LNCaP clone FGC (cell line): ENCODE results near the gene DNM1L.

Source experiments
- DNase-seq: peaks from one replicate; pipeline ENCODE4 v3.0.0-alpha.2; 2011; ENCODE audit warnings: low read depth
- H3K4me3 ChIP-seq: 2 replicates; pipeline ENCODE4 v1.5.1; 2011; ENCODE audit warnings: mild to moderate bottlenecking, low read depth, low read length, control low read depth
- TF ChIP-seq, protein P1 (sequence below): IDR thresholded peaks from 2 replicates; pipeline ENCODE4 v1.5.1; 2012; ENCODE audit warnings: mild to moderate bottlenecking; ENCODE audit not compliant: control insufficient read depth, insufficient read depth; ENCODE audit errors: extremely low read depth

Gene DNM1L

DNA sequence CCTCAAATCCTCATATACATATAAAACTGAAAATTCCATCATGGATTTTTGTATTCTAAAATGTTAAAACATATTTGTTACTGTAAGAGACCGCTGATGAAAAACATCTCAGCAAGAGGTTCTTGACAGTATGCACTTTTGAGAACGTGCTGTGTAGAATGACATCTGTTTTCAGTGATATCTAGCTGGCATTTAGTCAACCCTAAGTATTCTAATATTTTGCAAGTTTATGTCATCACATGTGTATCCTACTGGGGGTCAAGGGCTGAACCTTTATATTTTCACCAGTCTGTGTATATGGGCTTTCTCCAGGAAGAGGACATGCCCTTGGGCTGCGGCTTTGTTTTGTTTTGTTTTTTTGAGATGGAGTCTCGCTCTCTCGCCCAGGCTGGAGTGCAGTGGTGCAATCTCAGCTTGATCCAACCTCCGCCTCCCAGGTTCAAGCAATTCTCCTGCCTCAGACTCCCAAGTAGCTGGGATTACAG lies 98.6 kb downstream of the DNM1L start:
- TF ChIP-seq, protein P1, sequence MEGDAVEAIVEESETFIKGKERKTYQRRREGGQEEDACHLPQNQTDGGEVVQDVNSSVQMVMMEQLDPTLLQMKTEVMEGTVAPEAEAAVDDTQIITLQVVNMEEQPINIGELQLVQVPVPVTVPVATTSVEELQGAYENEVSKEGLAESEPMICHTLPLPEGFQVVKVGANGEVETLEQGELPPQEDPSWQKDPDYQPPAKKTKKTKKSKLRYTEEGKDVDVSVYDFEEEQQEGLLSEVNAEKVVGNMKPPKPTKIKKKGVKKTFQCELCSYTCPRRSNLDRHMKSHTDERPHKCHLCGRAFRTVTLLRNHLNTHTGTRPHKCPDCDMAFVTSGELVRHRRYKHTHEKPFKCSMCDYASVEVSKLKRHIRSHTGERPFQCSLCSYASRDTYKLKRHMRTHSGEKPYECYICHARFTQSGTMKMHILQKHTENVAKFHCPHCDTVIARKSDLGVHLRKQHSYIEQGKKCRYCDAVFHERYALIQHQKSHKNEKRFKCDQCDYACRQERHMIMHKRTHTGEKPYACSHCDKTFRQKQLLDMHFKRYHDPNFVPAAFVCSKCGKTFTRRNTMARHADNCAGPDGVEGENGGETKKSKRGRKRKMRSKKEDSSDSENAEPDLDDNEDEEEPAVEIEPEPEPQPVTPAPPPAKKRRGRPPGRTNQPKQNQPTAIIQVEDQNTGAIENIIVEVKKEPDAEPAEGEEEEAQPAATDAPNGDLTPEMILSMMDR = no peak
- no peak for DNase-seq
- H3K4me3 ChIP-seq = no peak overlapping the region

DNA sequence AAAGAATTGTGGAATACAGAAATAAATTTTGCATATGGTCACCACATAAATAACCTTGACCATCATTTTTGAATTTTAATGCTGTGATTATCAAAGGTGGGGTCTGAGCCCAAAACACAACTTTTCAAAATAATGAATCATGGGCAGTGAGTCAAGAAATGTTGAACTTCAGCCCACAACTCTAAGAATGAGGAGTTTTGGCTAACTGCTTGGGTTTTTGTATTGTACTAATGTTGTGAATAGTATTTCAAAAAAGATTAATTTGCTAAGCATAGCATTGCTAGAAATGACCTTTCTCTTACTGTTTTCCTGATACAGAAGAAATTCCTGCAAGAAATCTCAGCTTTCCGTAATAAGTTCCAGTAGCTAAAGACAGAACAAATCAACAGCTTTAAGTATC lies 101.0 kb downstream of the DNM1L start:
- DNase-seq = no peak
- H3K4me3 ChIP-seq = no peak overlapping the region
- TF ChIP-seq, protein P1 = no peak

DNA sequence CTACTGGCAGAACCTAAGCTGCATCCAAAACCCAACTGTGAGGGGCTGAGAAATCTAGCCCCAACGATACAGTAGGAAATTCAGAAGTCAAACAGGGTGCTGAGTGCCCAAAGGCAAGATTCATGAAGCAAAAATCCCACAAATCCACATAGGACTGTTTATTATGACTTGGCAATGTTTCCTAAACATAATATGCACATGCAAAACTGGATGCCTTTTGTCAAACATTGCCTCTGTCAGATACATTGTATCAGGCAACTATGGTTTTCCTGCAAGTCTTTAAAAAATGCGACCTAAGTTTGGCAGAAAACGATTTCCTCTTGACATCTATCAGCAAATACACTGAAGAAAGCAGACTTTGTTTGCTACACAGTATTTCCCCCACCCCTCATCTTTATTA lies 103.9 kb downstream of the DNM1L start:
- DNase-seq = no peak
- TF ChIP-seq, protein P1 = no peak
- no peak overlapping the region for H3K4me3 ChIP-seq

DNA sequence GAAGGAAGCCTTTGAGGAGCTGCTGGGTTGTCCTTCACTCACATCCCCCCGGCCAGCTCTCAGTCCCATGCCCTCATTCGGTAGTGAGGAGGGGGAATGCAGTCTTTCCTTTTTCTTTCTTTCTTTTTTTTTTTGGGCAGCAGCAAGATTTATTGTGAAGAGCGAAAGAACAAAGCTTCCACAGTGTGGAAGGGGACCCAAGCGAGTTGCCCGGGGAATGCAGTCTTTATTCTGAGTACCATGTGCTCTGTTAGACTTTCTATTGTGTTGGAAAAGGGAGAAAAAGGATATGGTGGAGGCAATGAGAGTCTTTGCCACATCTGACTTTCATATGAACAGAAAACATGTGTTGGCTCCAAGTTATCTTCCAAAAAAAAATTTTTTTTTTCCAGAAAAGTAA lies 106.5 kb downstream of the DNM1L start:
- no peak overlapping the region for H3K4me3 ChIP-seq
- DNase-seq = no peak
- TF ChIP-seq, protein P1 = no peak

DNA sequence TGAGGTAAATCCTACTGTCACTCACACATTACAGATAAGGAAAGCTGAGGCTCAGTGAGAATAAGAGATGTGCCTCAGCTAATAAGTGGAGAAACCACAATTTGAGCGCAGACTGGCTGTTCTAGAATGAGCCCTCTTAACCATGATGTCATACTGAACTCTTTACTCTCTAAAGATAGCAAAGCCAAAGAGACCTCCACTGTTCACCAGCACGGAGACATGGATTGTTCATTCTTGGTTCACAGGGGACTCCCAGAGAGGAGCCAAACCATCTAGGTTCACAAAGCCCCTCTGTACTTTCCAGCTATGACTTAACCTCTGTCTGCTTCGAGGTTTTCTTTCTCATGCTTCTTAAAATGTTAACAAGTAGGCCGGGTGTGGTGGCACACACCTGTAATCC lies 109.3 kb downstream of the DNM1L start:
- H3K4me3 ChIP-seq = no peak overlapping the region

DNA sequence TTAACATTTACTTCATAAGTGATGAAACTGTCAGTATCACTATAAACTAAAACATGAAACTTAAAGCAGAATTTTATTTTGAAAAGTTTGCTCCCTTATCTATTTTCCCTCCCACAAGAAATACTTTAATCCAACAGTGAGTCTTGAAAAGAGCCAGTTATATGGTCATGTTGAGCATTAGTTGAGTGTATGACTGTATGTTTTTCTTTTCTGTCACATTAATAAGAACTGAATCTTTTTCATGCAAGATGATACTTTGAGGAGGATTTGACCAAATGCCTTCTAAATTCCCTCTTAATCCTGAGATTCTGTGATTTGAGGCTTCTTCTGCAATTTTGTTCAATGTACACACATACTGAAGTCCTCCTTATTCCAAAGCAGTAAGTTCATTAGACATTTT lies 110.3 kb downstream of the DNM1L start:
- TF ChIP-seq, protein P1 = no peak
- H3K4me3 ChIP-seq = no peak overlapping the region
- no peak for DNase-seq

More for the DNA sequence above, 109.3 kb downstream of the DNM1L start:
- DNase-seq = no peak
- TF ChIP-seq, protein P1 = no peak

DNA sequence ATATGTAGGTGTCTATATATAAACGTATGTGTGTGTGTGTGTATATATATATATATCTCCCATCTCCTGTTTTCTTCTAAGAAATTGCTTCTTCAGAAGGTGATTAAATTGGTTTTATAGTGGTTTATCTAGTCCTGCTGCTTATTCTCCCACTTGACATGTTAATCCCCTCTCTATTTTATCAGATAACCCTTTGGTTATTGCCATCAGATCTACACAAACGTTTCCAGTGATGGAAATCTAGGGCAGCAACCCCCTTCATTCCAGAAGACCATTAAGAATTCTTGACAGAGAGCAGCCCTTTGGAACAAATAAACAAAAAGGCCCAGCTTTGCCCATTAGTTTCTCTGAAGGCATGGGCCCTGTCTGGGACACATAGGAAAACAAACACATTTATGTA lies 110.8 kb downstream of the DNM1L start:
- no peak for DNase-seq

More for the DNA sequence above, 110.8 kb downstream of the DNM1L start:
- TF ChIP-seq, protein P1 = no peak
- no peak overlapping the region for H3K4me3 ChIP-seq
